SH-SY5Y (cell line): Measurements from ENCODE around the gene GABRG3.

ENCODE experiments used
- GATA2 ChIP-seq: IDR thresholded peaks from 2 replicates; pipeline ENCODE4 v1.6.1; 2011; ENCODE audit warnings: mild to moderate bottlenecking, low read depth, low read length
- GATA3 ChIP-seq: IDR thresholded peaks from 2 replicates; pipeline ENCODE4 v1.6.1; 2011; ENCODE audit warnings: low read depth, mild to moderate bottlenecking, low read length, moderate library complexity

GRCh38 chr15:27042230-27042629, 71.2 kb downstream of the GABRG3 start:
- no peak for TF ChIP-seq GATA2
- no peak for TF ChIP-seq GATA3
